Lung (tissue), 12 donors: ENCODE measurements around the gene TFF2. TPM values are rescaled to one million over a fixed set of nuclear protein-coding genes. Genes with fewer than 3 reads are reported as not detected.

Experiments used
- ATAC-seq: fragments of 200-7000 bp; cut with Tn5 transposase; one replicate; pipeline ENCODE4 v1.9.1; 2020; ENCODE audit warnings: moderate number of reproducible peaks; ENCODE audit not compliant: insufficient read depth, low FRiP score
- DNase-seq, 3 donors: peaks; one replicate each; pipeline ENCODE4 v3.0.0-alpha.2; 2013 to 2017
- H3K27ac ChIP-seq, 2 donors: one replicate each; pipeline ENCODE4 v1.5.1; 2013; ENCODE audit warnings: mild to moderate bottlenecking in 2 of 2, moderate library complexity in 2 of 2, control low read depth in 1 of 2, inconsistent platforms in 1 of 2, low read depth in 1 of 2, low read length in 1 of 2
- H3K27me3 ChIP-seq, 3 donors: one replicate each; pipeline ENCODE4 v1.5.1; 2013; ENCODE audit warnings: low read length in 2 of 3; ENCODE audit not compliant: control insufficient read depth in 3 of 3, insufficient read depth in 3 of 3
- H3K36me3 ChIP-seq, 4 donors: one replicate each; pipeline ENCODE4 v1.5.1; 2013; ENCODE audit warnings: low read length in 4 of 4, mild to moderate bottlenecking in 1 of 4, moderate library complexity in 1 of 4; ENCODE audit not compliant: control insufficient read depth in 4 of 4, insufficient read depth in 4 of 4
- H3K4me1 ChIP-seq, 5 donors: one replicate each; pipeline ENCODE4 v1.5.1; 2013; ENCODE audit warnings: low read length in 5 of 5, mild to moderate bottlenecking in 2 of 5, moderate library complexity in 1 of 5; ENCODE audit not compliant: control insufficient read depth in 5 of 5, insufficient read depth in 5 of 5
- H3K4me3 ChIP-seq: one replicate; pipeline ENCODE4 v1.5.1; 2013; ENCODE audit warnings: mild to moderate bottlenecking, control low read depth, moderate library complexity
- H3K9ac ChIP-seq, 2 donors: one replicate each; pipeline ENCODE4 v1.5.1; 2013; ENCODE audit warnings: low read length in 2 of 2, control low read depth in 1 of 2; ENCODE audit not compliant: insufficient read depth in 1 of 2
- H3K9me3 ChIP-seq, 4 donors: one replicate each; pipeline ENCODE4 v1.5.1; 2013; ENCODE audit warnings: low read length in 3 of 4, mild to moderate bottlenecking in 1 of 4, moderate library complexity in 1 of 4; ENCODE audit not compliant: control insufficient read depth in 4 of 4, insufficient read depth in 3 of 4
- CTCF ChIP-seq: IDR thresholded peaks from 2 replicates; pipeline ENCODE4 v1.5.1; 2012; ENCODE audit warnings: mild to moderate bottlenecking; ENCODE audit errors: control extremely low read depth, extremely low read depth
- WGBS, 2 donors: extraction: QIAGEN DNeasy Blood & Tissue Kit; methylation state at CpG; one replicate each; pipeline ENCODE4 v1.1.7; 2013; 5-methylcytosine and 5-hydroxymethylcytosine counted together
- polyA plus RNA-seq, 2 donors: library from polyadenylated mRNA; stranded (reverse); fragments of 200-250 nt; gene quantifications; one replicate each; pipeline ENCODE4 v1.2.1, GENCODE V29; 2013
- total RNA-seq, 2 donors: library from RNA; depleted of rRNA in 1 of 2; stranded (reverse); fragments of >200 nt in 1 of 2; gene quantifications; one replicate each; pipeline ENCODE4 v1.2.1, GENCODE V29; 2014 to 2021
- donor health status: control.
- donor health status: control.
- donor health status: Bipolar disorder and iron deficiency.
- donor health status: healthy.
- donor health status: DM: yes; HTN: yes; CAD: no.

TFF2 gene
- total and polyA plus RNA-seq, 4 donors = not detected

DNA sequence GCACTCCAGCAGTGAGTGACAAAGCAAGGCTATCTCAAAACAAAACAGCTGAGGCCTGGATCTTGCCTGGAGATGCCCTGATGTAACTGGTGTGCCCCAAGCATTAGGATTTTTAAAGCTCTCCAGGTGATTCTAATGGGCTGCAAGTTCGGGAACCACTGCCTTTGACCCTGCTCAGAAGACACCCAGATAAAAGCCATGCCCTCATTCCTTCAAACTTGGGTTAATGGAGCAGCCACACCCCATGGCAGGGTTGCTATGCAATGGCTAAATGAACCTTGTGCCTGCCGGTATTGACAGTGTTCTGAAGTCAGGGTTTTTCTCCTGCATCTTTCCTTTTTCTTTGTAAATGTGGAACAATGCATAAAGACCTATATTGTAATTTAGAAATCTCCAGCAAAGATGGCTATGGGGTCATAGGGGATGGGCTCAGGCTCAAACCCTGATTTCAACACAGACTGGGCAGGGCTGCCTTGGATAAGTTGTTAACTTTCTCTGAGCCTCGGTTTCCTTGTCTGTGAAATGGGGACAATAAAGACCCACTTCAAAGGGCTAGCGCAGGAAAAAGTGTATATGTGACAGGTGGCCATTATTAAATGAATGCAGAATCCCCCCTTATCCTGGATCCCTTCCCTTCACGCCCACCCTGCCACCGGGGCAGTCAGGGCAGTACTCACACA lies 36.0 kb downstream of the TFF2 start:
- no peak for DNase-seq
- ATAC-seq = no peak
- H3K27me3 ChIP-seq = no peaks in the 10 kb centered on the region
- no peak for TF ChIP-seq CTCF
- no peak overlapping the region for H3K4me3 ChIP-seq
- 81 to 93% methylated on average over 6 of the region's 6 CpGs for WGBS, 2 donors
- no peaks in the 10 kb centered on the region for H3K9me3 ChIP-seq
- H3K36me3 ChIP-seq = no peaks in the 10 kb centered on the region
- H3K9ac ChIP-seq = no peak overlapping the region
- H3K27ac ChIP-seq = no peak overlapping the region
- H3K4me1 ChIP-seq = peaks cover 0 to 21% (median 4%) of the 10 kb centered on the region in 5 donors

DNA sequence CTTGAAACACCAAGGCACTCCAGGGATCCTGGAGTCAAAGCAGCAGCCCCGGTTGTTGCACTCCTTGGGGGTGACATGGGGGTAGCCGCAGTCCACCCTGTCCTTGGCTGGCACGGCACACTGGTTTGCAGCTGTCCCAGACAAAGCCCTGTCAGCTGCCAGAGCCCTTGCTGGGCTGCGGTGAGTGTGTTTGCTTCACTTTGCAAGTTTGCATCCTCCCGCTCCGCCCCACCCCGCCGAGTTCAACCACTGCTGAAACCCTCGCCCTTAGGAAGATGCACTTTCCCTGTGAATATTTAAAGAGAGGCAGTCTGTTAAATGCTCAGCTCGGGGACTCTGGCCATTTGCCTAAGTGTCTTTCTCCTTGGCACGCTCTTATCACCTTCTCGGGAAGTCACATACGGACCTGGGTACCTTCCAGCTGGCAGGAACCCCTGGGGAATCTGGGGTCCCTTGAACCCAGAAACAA lies 37.3 kb downstream of the TFF2 start:
- no peak overlapping the region for H3K9ac ChIP-seq
- H3K4me3 ChIP-seq = no peak overlapping the region
- ATAC-seq (no peak), DNase-seq (peak; percentile 23 to 47 (median 46))
- H3K4me1 ChIP-seq = peaks cover 0 to 21% (median 4%) of the 10 kb centered on the region in 5 donors
- no peaks in the 10 kb centered on the region for H3K9me3 ChIP-seq
- no peaks in the 10 kb centered on the region for H3K36me3 ChIP-seq
- H3K27me3 ChIP-seq = no peaks in the 10 kb centered on the region
- TF ChIP-seq CTCF = no peak
- no peak overlapping the region for H3K27ac ChIP-seq
- 37 to 61% methylated on average over 13 of the region's 13 CpGs for WGBS, 2 donors

GRCh38 chr21:42312626-42313104 lies 38.1 kb downstream of the TFF2 start:
- Histone ChIP-seq H3K4me1 (peaks cover 0 to 21% (median 4%) of the 10 kb centered on the region in 5 donors), H3K9me3 (no peaks in the 10 kb centered on the region), H3K4me3 (no peak overlapping the region), H3K27ac (no peak overlapping the region), H3K27me3 (no peaks in the 10 kb centered on the region), H3K9ac (no peak overlapping the region), H3K36me3 (no peaks in the 10 kb centered on the region)
- ATAC-seq (no peak), DNase-seq (no peak)
- 88 to 89% methylated on average over 16 of the region's 16 CpGs for WGBS, 2 donors
- no peak for TF ChIP-seq CTCF
